ENCODE data around the gene GALNT12.

Gene GALNT12

DNA sequence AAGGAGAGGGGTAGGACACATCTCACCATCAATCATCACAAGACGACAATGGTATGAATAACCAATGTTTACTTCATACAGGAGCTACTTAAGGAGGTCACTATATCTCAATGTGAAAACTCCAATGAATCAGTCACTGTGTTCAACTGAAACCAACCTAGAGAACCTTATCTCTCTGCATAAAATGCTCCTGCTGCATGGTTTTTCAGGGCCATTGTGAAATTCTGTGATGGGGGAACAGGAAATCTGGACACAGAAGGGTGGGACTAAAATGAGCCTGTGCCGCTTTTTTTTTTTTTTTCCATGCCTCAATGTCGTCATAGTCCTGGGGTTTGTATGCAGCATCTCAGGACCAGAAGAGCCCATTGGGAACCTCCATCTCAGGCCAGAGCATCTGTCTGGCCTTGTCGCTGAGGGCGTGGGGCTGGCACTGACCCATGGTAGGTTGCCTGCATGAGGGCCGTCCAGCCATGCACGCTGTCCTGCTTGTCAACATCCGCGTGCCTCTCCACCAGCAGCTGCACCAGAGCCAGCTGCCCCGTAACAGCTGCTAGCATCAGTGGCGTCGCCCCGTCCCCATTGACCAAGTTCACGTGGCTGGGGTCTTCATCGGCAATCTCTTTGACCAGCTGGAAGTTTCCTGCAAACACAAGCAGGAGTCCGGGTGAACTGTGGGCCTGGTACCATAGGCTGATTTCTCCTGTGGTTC lies 23.8 kb upstream of the GALNT12 start:
- DNase-seq = no peak

DNA sequence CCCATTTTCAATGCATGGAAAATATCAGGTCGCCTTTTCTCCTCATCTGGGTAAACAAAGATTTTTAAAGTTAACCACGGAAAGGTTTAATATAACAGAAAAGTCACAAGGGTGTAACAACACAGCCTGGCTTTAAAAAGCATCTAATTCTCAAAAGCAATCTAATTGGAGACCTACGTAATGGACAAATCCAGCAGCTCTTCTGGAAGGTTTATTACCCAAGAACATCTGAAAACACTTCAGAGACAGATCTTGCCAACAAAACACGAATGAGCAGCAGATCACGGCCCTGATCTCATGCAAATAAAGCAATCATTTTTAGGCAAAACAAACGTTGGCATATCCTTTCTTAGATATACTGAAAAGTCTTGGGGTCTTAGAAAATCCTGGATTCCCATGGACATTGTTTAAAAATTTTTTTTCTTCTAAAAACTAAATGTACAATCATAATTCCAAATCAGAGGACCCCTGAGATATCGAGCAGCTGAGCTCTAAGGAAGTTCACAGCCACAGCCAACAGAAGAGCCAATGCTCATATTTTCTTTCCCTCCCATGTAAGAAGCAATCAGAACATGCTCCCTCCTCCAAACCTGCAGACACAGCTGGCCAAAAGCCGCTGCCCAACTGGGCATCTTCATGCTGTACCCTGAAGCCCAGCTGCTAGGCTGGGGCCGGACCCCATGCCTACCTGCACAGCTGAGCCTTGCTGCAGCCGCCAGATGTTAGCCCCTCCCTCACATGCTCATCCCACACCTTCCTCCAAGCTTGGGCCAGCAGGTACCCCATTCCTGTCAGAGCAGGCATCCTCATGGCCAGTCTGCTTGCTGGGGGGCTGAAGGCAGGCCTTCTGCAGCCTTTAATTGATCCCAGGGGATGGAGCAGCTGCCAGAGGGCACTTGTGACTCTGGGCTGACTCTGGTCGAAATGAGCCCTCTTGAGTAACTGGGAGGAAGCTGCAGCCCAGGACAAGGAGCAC lies 22.4 kb upstream of the GALNT12 start:
- no peak for DNase-seq

- no peak for DNase-seq
These were observed 20.5 kb upstream of the GALNT12 start for GRCh38 chr9:98786750-98787510.

DNA sequence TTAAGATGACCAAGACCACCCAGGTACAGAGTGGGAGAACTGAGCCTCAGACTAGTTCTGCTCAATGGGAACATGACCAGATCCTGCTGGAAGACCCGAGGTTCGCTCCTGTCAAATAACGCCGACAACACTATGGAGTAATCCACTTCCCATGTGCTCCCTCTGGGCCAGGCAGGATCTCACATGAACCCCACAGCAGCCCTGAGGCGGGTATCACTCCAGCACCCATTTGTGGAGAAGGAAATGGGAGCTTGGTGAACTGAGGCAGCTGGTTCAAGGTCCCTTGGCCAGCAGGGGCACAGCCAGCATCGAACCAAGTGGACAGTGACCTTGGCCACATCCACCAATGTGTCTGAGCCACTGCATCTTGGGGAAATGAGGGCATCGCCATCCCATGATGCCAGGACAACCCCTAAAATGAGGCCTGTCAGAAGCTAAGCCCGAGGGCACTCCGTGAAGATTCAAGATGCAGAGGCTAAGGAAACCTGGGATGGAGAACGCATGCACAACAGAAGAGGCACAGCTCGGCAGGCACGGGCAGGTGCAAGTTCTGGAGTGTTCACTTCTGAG lies 19.6 kb upstream of the GALNT12 start:
- DNase-seq = no peak

DNA sequence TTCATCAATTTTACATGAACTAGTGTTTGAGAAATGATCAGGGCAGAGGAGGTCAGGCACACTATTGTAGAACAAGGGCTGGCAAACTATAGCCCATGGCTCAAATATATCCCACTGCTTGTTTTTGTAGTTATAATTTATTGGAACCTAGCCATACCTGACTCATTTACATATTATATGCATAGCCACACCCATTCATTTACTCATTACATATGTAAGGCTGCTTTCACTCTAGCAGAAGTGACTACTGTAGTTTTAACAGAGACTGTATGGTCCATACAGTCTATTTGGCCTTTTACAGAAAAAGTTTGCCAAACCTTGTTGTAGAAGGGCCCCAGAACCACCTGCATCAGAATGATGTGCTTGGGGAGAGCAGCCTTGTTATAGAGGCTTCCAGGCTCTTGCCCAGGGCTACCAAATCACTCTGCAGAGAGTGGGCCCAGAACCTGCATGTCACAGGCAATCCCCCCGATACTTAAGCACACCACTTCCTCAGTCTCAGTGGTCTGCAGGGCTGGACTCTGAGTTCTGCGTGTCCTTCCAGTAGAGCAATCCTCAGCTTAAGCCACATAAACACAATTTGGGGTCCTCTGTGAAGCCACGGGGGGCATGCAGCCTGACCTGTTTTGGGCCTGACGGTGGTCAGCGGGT lies 17.9 kb upstream of the GALNT12 start:
- DNase-seq = no peak

DNA sequence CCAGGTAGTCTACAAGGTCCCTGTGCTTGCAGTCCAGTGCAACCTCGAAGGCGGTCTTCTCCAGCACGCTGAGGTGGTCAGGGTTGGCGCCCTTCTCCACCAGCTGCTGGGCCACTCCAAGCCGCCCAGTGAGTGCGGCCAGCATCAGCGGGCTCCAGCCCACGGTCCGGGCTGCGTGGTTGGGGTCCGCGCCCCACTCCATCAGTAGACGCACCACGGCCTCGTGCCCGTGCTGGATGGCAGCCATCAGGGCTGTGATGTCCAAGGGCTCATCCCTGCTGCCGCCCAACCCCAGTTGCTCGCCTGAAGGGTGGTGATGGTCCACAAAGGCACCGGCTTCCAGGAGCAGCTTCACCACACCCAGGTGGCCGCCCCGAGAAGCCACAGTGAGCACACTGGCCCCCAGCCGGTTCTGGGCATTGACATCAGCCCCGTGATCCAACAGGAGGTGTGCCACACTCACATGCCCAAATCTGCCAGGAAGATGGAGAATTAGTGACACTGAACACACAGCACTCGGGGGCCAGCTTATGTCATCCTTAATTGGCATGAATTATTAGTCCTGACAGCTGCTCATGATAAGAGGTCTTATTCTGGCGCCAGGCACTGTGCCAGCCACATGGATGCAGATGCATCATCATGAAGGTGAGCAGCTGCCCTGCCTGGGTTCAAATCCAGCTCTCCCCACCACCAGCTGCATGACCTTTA lies 17.2 kb upstream of the GALNT12 start:
- DNase-seq = no peak

- peak; percentile 55 for DNase-seq
These were observed 16.4 kb upstream of the GALNT12 start for GRCh38 chr9:98790842-98791607.

GRCh38 chr9:98791608-98792490 lies 15.6 kb upstream of the GALNT12 start:
- no peak for DNase-seq

GRCh38 chr9:98793031-98793430 lies 14.4 kb upstream of the GALNT12 start:
- no peak for DNase-seq

- no peak for DNase-seq
These were observed 12.7 kb upstream of the GALNT12 start for GRCh38 chr9:98794802-98795201.

- DNase-seq = no peak
These were observed 12.0 kb upstream of the GALNT12 start for GRCh38 chr9:98795295-98795955.

- DNase-seq = peak; percentile 19
These were observed 11.5 kb upstream of the GALNT12 start for GRCh38 chr9:98795970-98796363.

DNA sequence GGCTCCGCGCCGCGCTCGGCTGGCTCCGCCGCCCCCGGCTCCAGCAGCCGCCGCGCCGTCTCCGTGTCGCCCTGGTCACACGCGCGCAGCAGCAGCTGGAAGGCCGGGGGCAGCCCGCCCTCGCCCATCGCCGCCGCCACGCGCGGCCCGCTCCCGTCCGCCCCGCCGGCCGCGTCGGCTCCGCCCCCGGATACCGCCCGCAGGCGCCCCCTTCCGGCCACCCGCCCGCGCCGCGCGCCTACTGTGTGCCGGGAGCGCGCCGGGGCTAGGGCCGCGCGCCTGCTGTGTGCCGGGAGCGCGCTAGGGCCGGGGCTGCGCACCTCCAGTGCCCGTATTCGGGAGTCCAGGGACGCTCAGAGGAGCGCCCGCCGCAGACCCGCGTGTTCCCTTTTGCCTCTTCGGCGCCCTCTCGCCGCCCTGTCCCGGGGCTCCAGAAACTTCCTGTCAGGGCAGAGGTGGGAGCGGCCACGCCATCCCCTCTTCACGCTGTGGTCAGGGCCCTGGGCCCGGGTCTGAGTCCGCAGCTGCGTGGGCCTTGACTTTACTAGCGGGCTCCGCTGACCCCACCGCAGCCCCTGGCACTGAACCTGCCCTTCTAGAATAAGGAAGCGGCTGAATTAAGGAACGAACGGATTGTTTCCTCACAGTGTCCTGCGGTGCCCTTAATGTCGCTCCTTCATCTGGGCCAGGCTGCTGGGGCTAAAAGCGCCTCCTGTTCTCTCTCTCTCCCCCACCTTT lies 10.9 kb upstream of the GALNT12 start, which contains the start of gene ANKS6:
Gene ANKS6 (minus strand): TSS at position 192 of the 738 bp plus-strand sequence. CDS start 64 bp downstream, at position 128.
- DNase-seq = peak; percentile 87

GRCh38 chr9:98797491-98797890 lies 10.0 kb upstream of the GALNT12 start:
- DNase-seq = no peak

DNA sequence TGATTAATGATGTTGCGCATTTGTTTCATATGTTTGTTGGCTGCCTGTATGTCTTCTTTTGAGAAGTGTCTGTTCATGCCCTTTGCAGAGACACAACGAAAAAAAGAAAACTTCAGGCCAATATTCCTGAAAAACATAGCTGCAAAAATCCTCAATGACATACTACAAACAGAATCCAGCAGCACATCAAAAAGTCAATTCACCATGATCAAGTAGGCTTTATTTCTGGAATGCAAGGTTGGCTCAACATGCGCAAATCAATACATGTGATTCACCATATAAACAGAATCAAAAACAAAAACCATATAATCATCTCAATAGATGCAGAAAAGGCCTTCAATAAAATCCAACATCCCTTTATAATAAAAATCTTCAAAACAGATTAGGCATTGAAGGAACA lies 9.2 kb upstream of the GALNT12 start:
- DNase-seq = no peak

GRCh38 chr9:98801561-98801960 lies 5.9 kb upstream of the GALNT12 start:
- DNase-seq = no peak

DNA sequence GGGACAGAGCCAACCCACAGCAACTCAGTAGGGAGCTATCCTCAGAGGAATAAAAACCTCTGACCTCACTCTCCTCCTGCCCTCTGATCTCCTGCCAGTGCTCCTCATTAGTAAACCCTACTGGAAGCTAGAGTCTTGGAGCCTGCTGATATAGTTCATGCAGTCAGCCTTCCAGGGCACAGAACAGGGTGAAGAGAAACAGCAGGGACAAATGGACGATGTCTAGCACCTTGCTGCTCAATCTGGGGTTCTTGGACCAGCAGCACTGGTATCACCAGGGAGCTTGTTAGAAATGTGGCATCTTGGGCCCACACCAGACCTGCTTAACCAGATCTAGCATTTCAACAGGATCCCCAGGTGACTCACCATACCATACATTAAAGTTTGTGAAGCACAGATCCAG lies 5.5 kb upstream of the GALNT12 start:
- DNase-seq = no peak

DNA sequence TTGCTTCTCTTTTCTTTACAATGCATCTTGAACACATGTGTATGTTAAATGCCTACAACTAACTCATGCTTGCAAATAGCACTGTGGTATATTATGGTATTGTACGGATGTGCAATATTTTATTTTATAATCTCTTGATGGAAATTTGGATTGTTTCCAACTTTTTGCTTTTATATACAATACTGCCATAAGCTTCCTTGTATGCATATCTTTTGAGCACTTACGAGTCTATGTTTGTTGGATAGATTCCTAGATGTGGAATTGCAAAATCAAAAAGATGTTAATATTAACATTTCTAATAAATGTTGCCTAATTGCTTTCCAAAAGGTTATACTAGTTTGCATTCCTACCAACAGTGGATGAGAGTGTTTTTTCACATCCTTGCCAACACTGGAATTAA lies 3.4 kb upstream of the GALNT12 start:
- no peak for DNase-seq

All from stimulated activated CD4-positive, alpha-beta T cell treated with anti-CD3 and anti-CD28 coated beads, Interleukin-12 subunit alpha, Interleukin-12 subunit beta, amount 100 ng/mL, for 4 hours (primary cell).